SK-N-SH treated with all-trans-retinoic acid at 6 μM for 48 hours (cell line): Measurements from ENCODE around the gene CYBA.

Experiments used
- CSDC2 ChIP-seq: fragments of 250-450 bp; sonication (Bioruptor Pico); IDR thresholded peaks from 2 replicates; pipeline ENCODE4 v1.5.0; 2020; ENCODE audit warnings: mild to moderate bottlenecking, moderate library complexity
- ESRRG ChIP-seq: fragments of 250-450 bp; sonication (Bioruptor Pico); IDR thresholded peaks from 2 replicates; pipeline ENCODE4 v1.6.1; 2021; ENCODE audit warnings: mild to moderate bottlenecking

DNA sequence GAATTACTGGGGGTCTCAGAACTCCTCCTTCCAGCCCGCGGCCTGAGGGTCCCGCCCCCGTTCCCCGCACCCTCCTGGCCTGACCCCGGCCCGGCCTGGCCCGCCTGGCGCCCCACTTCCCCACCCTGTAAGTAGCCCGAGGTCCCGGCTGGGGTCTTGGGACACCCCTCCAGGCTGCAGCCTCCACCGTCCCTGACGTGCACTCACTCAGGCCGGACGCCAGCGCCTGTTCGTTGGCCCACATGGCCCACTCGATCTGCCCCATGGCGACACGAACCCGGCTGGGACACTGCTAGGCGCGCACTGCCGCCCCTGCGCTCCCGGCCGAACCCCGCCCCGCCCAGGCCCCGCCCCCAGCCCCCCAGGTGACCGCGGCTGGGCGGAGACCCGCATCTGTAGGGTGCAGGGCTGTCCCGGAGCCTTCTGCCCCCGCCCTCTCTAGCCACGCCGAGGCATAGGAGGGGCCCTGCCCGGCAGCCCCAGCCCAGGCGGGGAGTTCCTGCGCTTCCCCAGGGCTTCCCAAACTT is at the start of gene CYBA:
- TF ChIP-seq ESRRG (CRISPR knock-in tag) = no peak
- TF ChIP-seq CSDC2 = no peak
